Activated CD4-positive, alpha-beta T cell treated with anti-CD3 and anti-CD28 coated beads, Interleukin-2, amount 10 ng/mL, durations not matched to agents 7 days and 5 days (primary cell): ENCODE measurements around the gene FPR2. TPM values are rescaled to one million over a fixed set of nuclear protein-coding genes. Genes with fewer than 3 reads are reported as not detected.
"Not testable (repeated sequence)": the region's sequence is repeated elsewhere in the genome, so short reads cannot be mapped to it uniquely, and the experiment has no call there.

Experiments
- CTCF ChIA-PET: fragments of 350-600 bp; sonication (Branson Sonifier 250); formaldehyde crosslinking; loops from one replicate; lab custom pipeline; 2021; ENCODE audit warnings: antibody characterized with exemption; lab: Charles Lee
- POLR2A ChIA-PET: fragments of 350-600 bp; sonication (Branson Sonifier 250); formaldehyde crosslinking; loops from one replicate; lab custom pipeline; 2021; ENCODE audit warnings: antibody characterized with exemption; lab: Charles Lee
- DNase-seq: peaks from one replicate; pipeline ENCODE4 v3.0.0-alpha.2; 2020
- H3K27ac Mint-ChIP-seq: one replicate; pipeline ENCODE4 v1.8.0; 2021; ENCODE audit warnings: mild to moderate bottlenecking, moderate library complexity, mixed read lengths
- H3K27me3 Mint-ChIP-seq: one replicate; pipeline ENCODE4 v1.8.0; 2021; ENCODE audit warnings: mixed read lengths
- H3K36me3 Mint-ChIP-seq: one replicate; pipeline ENCODE4 v1.8.0; 2021; ENCODE audit warnings: low read depth, mixed read lengths
- H3K4me1 Mint-ChIP-seq: one replicate; pipeline ENCODE4 v1.8.0; 2021; ENCODE audit warnings: mixed read lengths
- H3K4me3 Mint-ChIP-seq: one replicate; pipeline ENCODE4 v1.8.0; 2021; ENCODE audit warnings: mild to moderate bottlenecking, moderate library complexity, mixed read lengths
- H3K9me3 Mint-ChIP-seq: one replicate; pipeline ENCODE4 v1.8.0; 2021; ENCODE audit warnings: mixed read lengths
- total RNA-seq, 2 experiments: library from RNA; stranded (reverse); gene quantifications; one replicate each; pipeline ENCODE4 v1.2.3, GENCODE V29; 2021

Gene FPR2
- total RNA-seq, 2 experiments from 2014 or later, result not detected

- DNase-seq, H3K27me3 Mint-ChIP-seq, H3K4me1 Mint-ChIP-seq, H3K36me3 Mint-ChIP-seq, POLR2A ChIA-PET, CTCF ChIA-PET, H3K27ac Mint-ChIP-seq, H3K4me3 Mint-ChIP-seq: not testable (repeated sequence)
- peaks cover 21% of the 10 kb centered on the region for H3K9me3 Mint-ChIP-seq
Measured at GRCh38 chr19:51806571-51806970, 45.6 kb downstream of the FPR2 start.

DNA sequence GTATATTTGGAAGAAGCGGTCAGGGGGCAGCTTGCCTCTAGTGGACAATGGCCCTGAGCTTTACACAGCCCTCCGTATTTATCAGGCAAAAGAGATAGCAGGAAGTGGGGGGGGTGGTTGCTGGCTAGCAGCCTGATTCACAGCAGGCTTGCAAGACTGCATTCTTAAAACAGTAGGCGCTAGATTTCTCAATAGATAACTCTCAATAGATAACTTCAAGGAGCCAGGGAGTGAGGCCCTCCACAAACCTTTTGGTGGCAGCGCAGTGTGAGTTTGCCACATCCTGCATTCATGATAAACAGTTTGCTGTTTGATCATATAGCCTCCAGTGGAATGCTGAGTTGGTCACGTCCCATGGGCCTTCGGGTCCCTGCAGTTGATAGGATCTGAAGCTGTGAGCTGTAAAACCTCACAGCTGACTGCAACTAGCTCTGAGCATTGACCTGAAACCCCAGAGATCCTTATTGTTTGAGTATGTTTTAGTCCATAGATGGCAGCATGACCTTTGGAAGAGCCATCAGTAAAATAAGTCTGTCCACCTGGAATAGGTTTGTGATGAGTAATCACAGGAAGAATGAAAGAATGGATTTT, 46.2 kb downstream of the FPR2 start:
- peaks cover 21% of the 10 kb centered on the region for H3K9me3 Mint-ChIP-seq
- no peaks in the 10 kb centered on the region for H3K4me1 Mint-ChIP-seq
- ChIA-PET CTCF (no interaction called here), POLR2A (no interaction called here)
- H3K4me3 Mint-ChIP-seq, result no peak overlapping the region
- no peaks in the 10 kb centered on the region for H3K27me3 Mint-ChIP-seq
- DNase-seq, result no peak
- H3K27ac Mint-ChIP-seq, result no peak overlapping the region
- H3K36me3 Mint-ChIP-seq, result no peaks in the 10 kb centered on the region

DNA sequence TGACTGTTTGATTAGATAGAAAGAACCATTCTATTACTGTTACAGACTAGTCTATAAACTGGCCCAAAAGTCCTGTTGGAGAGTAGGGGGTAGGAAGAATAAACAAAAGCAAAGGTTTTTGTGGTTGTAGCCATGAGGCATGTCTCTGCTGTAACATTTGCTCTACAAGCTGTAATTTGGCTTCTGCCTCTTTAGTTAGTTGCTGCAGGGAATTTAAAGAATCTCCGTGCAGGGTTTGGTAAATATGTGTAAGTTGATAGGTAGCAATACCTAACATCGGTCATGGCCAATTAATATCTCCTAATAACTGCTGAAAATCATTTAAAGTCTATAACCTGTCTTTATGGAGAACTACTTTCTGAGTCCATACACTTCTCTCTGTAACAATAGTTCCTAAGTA, 46.9 kb downstream of the FPR2 start:
- no peak overlapping the region for H3K4me3 Mint-ChIP-seq
- no peak overlapping the region for H3K27ac Mint-ChIP-seq
- no peaks in the 10 kb centered on the region for H3K4me1 Mint-ChIP-seq
- ChIA-PET POLR2A (no interaction called here), CTCF (interaction anchor here (1.7 kb wide), 1 partner anchor 8 kb away, joined by 5 read pairs; no protein-coding TSS in a partner anchor)
- H3K36me3 Mint-ChIP-seq, result no peaks in the 10 kb centered on the region
- DNase-seq, result no peak
- peaks cover 20% of the 10 kb centered on the region for H3K9me3 Mint-ChIP-seq
- H3K27me3 Mint-ChIP-seq, result no peaks in the 10 kb centered on the region

DNA sequence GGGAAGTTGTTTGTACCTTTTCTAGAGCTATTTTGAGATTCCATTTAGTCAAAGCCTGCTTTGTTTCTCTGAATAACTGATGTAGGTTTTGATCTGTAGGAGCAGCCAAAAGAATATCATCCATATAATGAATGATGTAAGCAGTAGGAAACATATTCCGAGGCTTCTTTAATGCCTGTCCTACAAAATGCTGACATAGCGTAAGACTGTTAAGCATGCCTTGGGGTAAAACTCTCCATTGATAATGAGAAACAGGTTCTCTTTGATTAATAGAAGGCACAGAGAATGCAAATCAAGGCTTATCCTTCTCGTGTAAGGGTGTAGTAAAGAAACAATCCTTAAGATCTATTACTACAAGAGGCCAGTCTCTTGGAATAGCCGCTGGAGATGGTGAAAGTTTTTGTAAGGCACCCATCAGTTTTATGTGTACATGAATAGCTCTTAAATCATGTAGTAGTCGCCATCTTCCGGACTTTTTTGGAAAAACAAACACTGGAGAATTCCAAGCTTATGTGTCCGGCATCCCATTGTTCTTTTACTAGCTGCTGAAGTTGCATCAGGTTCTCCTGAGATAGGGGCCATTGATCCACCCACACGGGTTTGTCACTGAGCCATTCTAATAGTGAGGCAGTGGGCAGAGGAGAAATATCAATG, 47.5 kb downstream of the FPR2 start:
- ChIA-PET POLR2A (no interaction called here), CTCF (interaction anchor here (0.5 to 1.7 kb wide), 2 partner anchors 9 to 686 kb away, joined by 3 to 5 read pairs; no protein-coding TSS in a partner anchor)
- Mint-ChIP-seq H3K4me1 (no peaks in the 10 kb centered on the region), H3K36me3 (no peaks in the 10 kb centered on the region), H3K27ac (no peak overlapping the region), H3K4me3 (no peak overlapping the region), H3K27me3 (no peaks in the 10 kb centered on the region), H3K9me3 (peaks cover 16% of the 10 kb centered on the region)
- no peak for DNase-seq

DNA sequence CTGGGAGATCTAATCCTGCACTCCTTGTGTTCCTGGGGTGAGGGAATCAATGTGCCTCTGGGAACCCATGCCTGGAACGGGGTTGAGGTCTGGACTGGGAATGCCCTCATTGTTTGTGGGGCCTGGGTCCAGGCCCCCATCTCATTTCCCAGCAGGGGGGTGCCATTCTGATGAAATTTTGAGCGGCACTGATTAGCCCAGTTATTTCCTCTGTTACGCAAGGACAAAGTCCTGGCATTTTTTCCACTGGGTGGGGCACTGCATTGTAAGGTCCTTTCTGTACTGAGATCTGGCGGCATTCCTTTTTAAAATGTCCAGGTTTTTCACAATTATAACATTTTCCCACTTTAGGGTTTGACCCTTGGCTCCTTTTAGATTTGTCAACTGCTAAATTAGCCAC, 48.8 kb downstream of the FPR2 start:
- POLR2A ChIA-PET, result no interaction called here
- no peaks in the 10 kb centered on the region for H3K36me3 Mint-ChIP-seq
- no peaks in the 10 kb centered on the region for H3K27me3 Mint-ChIP-seq
- CTCF ChIA-PET, result interaction anchor here (1.7 kb wide), 1 partner anchor 10 kb away, joined by 5 read pairs; no protein-coding TSS in a partner anchor
- H3K4me1 Mint-ChIP-seq, result no peaks in the 10 kb centered on the region
- peaks cover 18% of the 10 kb centered on the region for H3K9me3 Mint-ChIP-seq
- no peak overlapping the region for H3K4me3 Mint-ChIP-seq
- DNase-seq, result no peak
- H3K27ac Mint-ChIP-seq, result no peak overlapping the region

DNA sequence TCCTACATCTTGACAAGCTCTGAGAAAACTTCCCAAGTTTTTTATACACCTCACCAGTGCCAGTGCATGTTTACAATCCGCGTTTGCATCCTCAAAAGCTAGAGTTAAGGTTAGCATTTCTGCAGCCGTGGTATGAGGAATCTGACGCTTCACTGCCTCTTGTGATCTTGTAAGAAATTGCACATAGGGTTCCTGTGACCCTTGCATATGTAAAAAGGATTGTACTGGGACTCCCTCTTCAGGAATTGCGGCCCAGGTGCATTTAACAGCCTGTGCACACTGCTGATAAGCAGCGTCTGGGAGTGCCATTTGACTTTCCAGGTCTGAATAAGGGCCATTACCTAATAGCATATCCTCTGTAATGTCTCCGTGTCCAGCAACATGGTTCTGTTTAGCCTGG, 49.2 kb downstream of the FPR2 start:
- Mint-ChIP-seq H3K9me3 (peaks cover 18% of the 10 kb centered on the region), H3K36me3 (no peaks in the 10 kb centered on the region), H3K27me3 (no peaks in the 10 kb centered on the region), H3K27ac (no peak overlapping the region), H3K4me3 (no peak overlapping the region), H3K4me1 (no peaks in the 10 kb centered on the region)
- no peak for DNase-seq
- POLR2A ChIA-PET, result no interaction called here
- CTCF ChIA-PET, result no interaction called here

GRCh38 chr19:51811344-51811743, 50.4 kb downstream of the FPR2 start:
- Mint-ChIP-seq H3K36me3 (no peaks in the 10 kb centered on the region), H3K27me3 (no peaks in the 10 kb centered on the region), H3K4me1 (no peaks in the 10 kb centered on the region), H3K27ac (no peak overlapping the region), H3K9me3 (peaks cover 18% of the 10 kb centered on the region), H3K4me3 (no peak overlapping the region)
- CTCF ChIA-PET, result no interaction called here
- POLR2A ChIA-PET, result no interaction called here
- no peak for DNase-seq

DNA sequence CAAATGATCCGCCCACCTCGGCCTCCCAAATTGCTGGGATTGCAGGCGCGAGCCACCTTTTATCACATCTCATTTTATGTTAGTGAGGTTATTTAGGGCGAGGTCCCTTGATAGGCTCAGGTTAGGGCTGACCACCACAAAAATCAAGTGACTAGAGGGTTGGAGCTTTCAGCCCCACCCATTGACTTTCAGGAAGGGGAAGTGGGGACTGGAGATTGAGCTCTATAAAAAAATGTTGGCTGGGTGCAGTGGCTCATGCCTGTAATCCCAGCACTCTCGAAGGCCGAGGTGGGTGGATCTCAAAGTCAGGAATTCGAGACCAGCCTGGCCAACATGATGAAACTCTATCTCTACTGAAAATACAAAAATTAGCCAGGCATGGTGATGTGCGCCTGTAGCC, 54.1 kb downstream of the FPR2 start:
- Mint-ChIP-seq H3K4me1 (no peaks in the 10 kb centered on the region), H3K9me3 (peaks cover 29% of the 10 kb centered on the region), H3K27ac (no peak overlapping the region), H3K27me3 (no peaks in the 10 kb centered on the region), H3K4me3 (no peak overlapping the region), H3K36me3 (no peaks in the 10 kb centered on the region)
- no peak for DNase-seq
- ChIA-PET CTCF (no interaction called here), POLR2A (no interaction called here)

GRCh38 chr19:51816711-51817110, 55.7 kb downstream of the FPR2 start:
- POLR2A ChIA-PET, result no interaction called here

GRCh38 chr19:51820011-51820410, 59.0 kb downstream of the FPR2 start:
- H3K4me3 Mint-ChIP-seq, result no peak overlapping the region
- CTCF ChIA-PET, result interaction anchor here (0.6 kb wide), 1 partner anchor 534 kb away, joined by 3 read pairs; no protein-coding TSS in a partner anchor

More at GRCh38 chr19:51816711-51817110, 55.7 kb downstream of the FPR2 start:
- CTCF ChIA-PET, result no interaction called here
- DNase-seq, result no peak
- Mint-ChIP-seq H3K36me3 (no peaks in the 10 kb centered on the region), H3K4me3 (no peak overlapping the region), H3K27me3 (no peaks in the 10 kb centered on the region), H3K27ac (no peak overlapping the region), H3K4me1 (no peaks in the 10 kb centered on the region), H3K9me3 (peaks cover 24% of the 10 kb centered on the region)

More at GRCh38 chr19:51820011-51820410, 59.0 kb downstream of the FPR2 start:
- Mint-ChIP-seq H3K9me3 (peaks cover 40% of the 10 kb centered on the region), H3K4me1 (no peaks in the 10 kb centered on the region), H3K27me3 (no peaks in the 10 kb centered on the region), H3K36me3 (no peaks in the 10 kb centered on the region), H3K27ac (no peak overlapping the region)
- POLR2A ChIA-PET, result no interaction called here
- no peak for DNase-seq

Other genes with a start within 250 kb of the FPR2 start
- under 1 TPM; 0.29 to 0.69 TPM for gene SIGLEC6, start 229.5 kb upstream of the FPR2 start, total RNA-seq
- 1 to 10 TPM; 7.3 to 7.4 TPM for gene ZNF175, start 189.9 kb upstream of the FPR2 start, total RNA-seq
- gene SIGLEC5, start 130.8 kb upstream of the FPR2 start, total RNA-seq, result not detected
- gene SIGLEC14, start 114.4 kb upstream of the FPR2 start, total RNA-seq, result not detected
- 1 to 10 TPM; 3.1 to 3.9 TPM for gene SPACA6, start 67.8 kb upstream of the FPR2 start, total RNA-seq
- not detected for gene HAS1, start 37.2 kb upstream of the FPR2 start, total RNA-seq
- not detected for gene FPR1, start 9.3 kb upstream of the FPR2 start, total RNA-seq
- not detected for gene FPR3, start 34.0 kb downstream of the FPR2 start, total RNA-seq
- 1 to 10 TPM; 7.5 to 8.9 TPM for gene ZNF577, start 126.8 kb downstream of the FPR2 start, total RNA-seq
- gene ZNF649, start 143.8 kb downstream of the FPR2 start, total RNA-seq, result 10 to 100 TPM; 12.2 to 12.8 TPM
- 10 to 100 TPM in 1 of 2 experiments, 1 to 10 TPM in 1; 6.5 to 10.6 TPM for gene ZNF613, start 166.3 kb downstream of the FPR2 start, total RNA-seq
- 10 to 100 TPM; 15.5 to 17.8 TPM for gene ZNF350, start 225.7 kb downstream of the FPR2 start, total RNA-seq
- gene ZNF615, start 247.0 kb downstream of the FPR2 start, total RNA-seq, result 10 to 100 TPM; 10.5 to 11.7 TPM